Measurements from ENCODE around the gene CBFA2T2.
"Not testable (repeated sequence)": the region's sequence is repeated elsewhere in the genome, so short reads cannot be mapped to it uniquely, and the experiment has no call there.

The CBFA2T2 gene

GRCh38 chr20:33553516-33553915, 63.6 kb downstream of the CBFA2T2 start:
- no peak for DNase-seq

GRCh38 chr20:33554914-33555420, 65.1 kb downstream of the CBFA2T2 start:
- DNase-seq: peak; percentile 92

GRCh38 chr20:33555755-33556154, 65.9 kb downstream of the CBFA2T2 start:
- DNase-seq: no peak

- no peak for DNase-seq
Observed at GRCh38 chr20:33556246-33556645, 66.3 kb downstream of the CBFA2T2 start.

GRCh38 chr20:33558348-33559144, 68.7 kb downstream of the CBFA2T2 start:
- no peak for DNase-seq

DNA sequence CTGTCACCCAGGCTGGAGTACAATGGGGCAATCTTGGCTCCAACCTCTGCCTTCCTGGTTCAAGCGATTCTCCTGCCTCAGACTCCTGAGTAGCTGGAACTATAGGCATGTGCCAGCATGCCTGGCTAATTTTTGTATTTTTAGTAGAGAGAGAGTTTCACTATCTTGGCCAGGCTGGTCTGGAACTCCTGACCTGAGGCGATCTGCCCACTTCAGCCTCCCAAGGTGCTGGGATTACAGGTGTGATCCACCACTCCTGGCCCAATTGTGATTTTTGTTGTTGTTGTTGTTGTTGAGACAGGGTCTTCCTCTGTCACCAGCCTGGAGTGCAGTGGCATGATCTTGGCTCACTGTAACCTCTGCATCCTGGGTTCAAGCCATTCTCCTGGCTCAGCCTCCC, 69.3 kb downstream of the CBFA2T2 start:
- DNase-seq: no peak

- DNase-seq: no peak
Observed at GRCh38 chr20:33560026-33560425, 70.1 kb downstream of the CBFA2T2 start.

- DNase-seq: not testable (repeated sequence)
Observed at GRCh38 chr20:33561053-33561452, 71.2 kb downstream of the CBFA2T2 start.

GRCh38 chr20:33561692-33562601, 72.1 kb downstream of the CBFA2T2 start:
- DNase-seq: peak; percentile 75

DNA sequence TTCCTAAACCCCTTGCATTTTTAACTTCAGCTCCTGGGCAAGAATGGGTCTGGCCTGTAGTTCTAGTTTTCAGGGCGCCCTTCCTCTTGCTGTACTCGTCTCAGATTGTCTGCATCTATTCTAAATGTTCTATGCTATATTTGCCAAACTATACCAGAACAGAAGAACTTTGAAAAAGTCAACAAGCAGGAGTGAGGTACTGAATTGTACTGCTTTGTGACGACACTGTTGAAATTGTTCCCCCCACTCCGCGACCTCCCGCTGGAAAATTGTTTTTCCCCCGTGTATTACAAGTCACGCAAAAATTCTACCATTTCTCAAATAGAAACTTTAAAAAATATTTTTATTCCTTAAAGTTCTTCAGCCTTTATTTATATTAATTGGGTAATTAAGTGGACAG, 73.9 kb downstream of the CBFA2T2 start:
- no peak for DNase-seq

DNA sequence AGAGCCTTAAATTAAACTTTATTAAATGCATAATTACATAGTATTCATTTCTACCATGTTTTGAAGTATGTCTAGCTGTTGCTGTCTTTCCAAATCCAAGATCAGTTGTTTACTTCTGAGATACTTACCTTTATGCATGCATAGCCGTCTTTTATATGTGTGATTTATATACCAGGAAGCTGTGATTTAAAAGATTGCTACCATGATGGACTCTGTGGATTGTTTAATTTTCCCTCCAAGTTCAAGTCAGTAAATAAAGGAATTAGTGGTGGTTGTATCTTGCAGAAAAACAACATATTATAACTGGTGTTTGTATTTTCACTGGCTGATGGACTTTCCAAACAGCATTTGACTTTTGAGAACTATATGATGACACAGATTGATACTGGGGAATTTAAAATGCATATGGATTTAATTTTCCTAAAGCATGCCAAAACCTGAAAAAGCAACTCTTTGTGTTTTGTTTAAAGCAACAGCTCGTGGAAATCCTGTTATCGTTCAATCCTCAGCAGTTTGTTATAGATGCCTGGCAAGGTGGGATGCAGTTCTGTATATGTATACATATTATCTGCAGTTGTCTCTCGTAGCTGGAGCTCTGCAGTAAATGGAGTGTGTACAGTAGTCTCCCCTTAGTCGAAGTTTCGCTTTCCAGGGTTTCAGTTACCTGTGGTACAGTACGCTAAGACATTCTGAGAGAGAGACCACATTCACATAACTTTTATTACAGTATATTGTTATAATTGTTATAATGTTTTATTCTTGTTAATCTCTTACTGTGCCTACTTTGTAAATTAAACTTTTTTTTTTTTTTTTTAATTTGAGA, 77.1 kb downstream of the CBFA2T2 start:
- no peak for DNase-seq

- DNase-seq: no peak
Observed at GRCh38 chr20:33567949-33568348, 78.1 kb downstream of the CBFA2T2 start.

DNA sequence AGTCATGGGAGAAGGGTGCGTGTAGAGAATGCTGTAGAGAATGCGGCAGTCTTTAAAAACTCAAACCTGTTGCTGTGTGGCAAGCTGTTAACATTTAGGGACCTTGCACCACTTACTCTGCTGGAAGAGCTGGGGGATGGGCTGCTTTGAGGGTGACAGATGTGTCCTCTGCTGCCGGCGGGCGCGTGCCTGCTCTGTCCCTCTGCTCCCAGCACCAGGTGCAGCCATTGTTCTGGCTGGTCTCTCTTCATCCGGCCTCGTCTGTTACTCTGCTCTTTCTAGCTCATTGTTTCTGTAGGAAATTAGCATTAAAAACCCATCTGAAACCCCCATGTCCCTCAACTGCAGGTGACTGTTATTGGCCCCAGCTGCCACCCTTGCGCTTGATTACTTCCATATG, 78.5 kb downstream of the CBFA2T2 start:
- DNase-seq: peak; percentile 65

DNA sequence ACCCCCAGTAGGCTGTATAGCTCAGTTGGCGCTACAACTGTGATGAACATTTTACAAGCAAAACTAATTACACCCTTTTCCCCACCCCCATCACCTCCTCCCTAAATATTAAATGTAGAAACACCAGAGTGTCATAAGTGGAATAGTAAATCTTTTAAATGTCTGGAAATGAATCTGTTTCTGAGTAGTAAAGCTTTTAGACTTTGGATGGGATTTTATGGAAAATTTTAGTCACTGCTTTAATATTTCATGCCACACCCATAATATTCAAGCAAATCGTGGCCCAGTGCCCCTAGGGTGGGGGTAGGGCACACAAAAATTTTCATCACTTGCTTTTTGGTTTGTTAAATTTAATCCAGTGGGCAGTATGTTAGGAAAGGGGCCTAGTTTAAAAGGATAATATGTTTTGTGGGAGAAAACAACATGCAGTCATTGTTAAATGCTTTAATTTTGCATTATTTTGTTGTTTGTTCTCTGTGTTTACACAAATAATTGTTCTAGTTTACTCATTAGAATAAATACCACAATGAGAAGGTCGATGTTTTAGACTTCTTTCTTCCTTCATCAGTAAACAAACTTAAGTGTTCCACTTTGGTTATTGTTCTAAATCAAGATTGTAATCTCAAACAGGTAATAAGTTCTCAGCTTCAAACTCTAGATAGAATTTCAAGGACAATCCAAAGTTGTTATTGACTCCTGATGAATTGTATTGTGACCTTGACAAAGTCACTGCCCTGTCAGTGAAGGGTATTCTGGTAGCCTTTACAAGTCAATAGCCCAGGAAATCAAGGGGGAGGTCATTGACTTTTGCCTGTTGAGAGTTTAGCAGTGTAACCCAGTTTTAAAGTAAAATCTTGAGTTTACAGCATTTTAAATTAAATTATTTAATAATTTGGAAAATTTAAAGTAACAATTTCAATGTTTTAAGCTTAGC, 79.2 kb downstream of the CBFA2T2 start:
- no peak for DNase-seq

DNA sequence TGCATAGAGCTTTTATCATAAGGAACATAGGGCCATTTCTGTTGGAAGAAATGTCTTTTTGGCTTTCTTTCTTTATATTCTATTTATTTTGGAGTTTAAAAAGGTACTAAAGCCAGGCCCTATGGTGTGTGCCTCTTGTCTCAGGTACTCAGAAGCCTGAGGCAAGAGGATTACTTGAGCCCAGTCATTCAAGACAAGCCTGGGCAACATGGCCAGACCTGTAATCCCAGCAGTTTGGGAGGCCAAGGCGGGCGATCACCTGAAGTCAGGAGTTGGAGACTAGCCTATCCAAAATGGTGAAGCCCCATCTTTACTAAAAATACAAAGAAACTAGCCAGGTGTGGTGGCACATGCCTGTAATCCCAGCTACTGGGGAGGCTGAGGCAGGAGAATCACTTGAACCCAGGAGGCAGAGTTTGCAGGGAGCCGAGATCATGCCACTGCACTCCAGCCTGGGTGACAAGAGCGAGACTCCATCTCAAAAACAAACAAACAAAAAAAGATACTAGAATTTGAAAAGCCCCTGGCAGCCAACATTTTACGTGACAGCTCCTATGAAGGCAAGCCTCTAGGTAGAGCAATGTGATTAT, 80.0 kb downstream of the CBFA2T2 start:
- DNase-seq: no peak

- DNase-seq: peak; percentile 20
Observed at GRCh38 chr20:33570743-33571142, 80.8 kb downstream of the CBFA2T2 start.

DNA sequence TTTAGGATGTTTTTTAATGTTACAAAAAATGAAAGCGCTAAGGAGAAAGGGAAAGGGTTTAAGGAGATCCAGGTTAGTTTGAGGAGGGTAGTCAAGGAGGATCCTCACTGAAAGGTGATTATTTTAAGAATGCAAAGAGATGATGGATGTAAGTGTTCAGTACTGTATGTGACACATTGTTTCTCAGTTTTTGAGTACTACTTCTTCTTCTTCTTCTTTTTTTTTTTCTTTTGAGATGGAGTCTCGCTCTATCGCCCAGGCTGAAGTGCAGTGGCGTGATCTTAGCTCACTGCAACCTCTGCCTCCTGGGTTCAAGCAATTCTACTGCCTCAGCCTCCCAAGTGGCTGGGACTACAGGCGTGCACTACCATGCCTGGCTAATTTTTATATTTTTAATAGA, 83.4 kb downstream of the CBFA2T2 start:
- DNase-seq: not testable (repeated sequence)

DNA sequence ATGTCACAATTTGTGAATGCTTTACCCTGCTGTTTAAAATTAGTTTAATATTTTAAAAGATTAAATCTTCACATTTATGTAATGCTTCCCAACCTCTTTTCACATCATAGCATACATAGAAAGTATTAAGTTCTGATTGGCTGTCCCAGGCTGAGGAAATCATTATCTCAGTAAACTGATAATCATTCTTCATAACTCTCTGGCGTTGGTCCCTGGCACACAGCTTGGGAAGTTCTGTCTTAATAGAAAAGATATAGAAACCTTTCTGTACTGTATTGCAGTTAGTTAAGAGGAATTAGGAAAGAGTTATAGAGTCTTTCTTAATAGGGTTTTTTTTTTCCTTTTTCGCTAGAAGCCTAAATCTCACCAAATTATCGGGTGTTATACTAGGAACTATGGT, 85.4 kb downstream of the CBFA2T2 start:
- no peak for DNase-seq

- peak; percentile 33 for DNase-seq
Observed at GRCh38 chr20:33576432-33577125, 86.7 kb downstream of the CBFA2T2 start.

DNA sequence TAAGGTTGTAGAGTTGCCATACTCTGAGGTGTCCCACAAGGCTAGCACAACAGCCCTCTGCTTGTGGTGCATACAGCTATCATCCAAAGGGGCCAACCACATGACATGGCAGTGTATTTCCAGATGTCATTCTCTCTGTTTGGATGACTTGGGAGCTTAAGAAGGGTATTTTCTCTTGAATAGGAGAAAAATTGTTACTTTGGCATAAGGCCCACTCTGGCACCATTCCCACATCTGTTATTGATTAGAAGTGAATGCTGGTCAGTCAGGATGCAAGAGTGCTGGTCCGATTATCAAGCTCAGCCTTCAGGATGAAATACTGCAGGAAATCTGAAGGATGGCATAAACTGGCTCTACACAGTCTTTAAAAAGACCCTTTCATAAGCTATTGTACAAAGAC, 88.6 kb downstream of the CBFA2T2 start:
- DNase-seq: no peak

- DNase-seq: no peak
Observed at GRCh38 chr20:33583143-33583542, 93.2 kb downstream of the CBFA2T2 start.

All from RPMI8226 (cell line).